Gastrocnemius medialis (tissue), 4 donors: ENCODE measurements around the gene MTMR11. TPM values are rescaled to one million over a fixed set of nuclear protein-coding genes. Genes with fewer than 3 reads are reported as not detected.
A peak's percentile ranks its signal among the peaks of the same experiment; 100 is the strongest.

Experiments
- ATAC-seq, 2 donors: fragments of 150-250 bp; one replicate each; pipeline ENCODE4 v1.9.1; 2016
- DNase-seq, 2 donors: peaks; one replicate each; pipeline ENCODE4 v3.0.0-alpha.2; 2019
- H3K27ac ChIP-seq, 4 donors: fragments of 200-600 bp; sonication (generic); 1 replicate in 1 of 4; 2 replicates in 3 of 4; pipeline ENCODE4 v1.5.1; 2016 to 2018; ENCODE audit warnings: mild to moderate bottlenecking in 2 of 4, moderate library complexity in 1 of 4
- H3K27me3 ChIP-seq, 3 donors: fragments of 200-600 bp; sonication (generic) in 2 of 3; 1 replicate in 1 of 3; 2 replicates in 2 of 3; pipeline versions ENCODE4 v1.5.1 to v1.6.0; 2016 to 2019; ENCODE audit warnings: mild to moderate bottlenecking in 1 of 3, moderate library complexity in 1 of 3
- H3K36me3 ChIP-seq, 2 donors: fragments of 200-600 bp; sonication (generic) in 1 of 2; one replicate each; pipeline ENCODE4 v1.5.1; 2017 to 2018
- H3K4me1 ChIP-seq, 2 donors: fragments of 200-600 bp; sonication (generic) in 1 of 2; one replicate each; pipeline ENCODE4 v1.5.1; 2016 to 2017; ENCODE audit warnings: mild to moderate bottlenecking in 2 of 2
- H3K4me3 ChIP-seq, 4 donors: fragments of 200-600 bp; sonication (generic) in 3 of 4; 1 replicate in 1 of 4; 2 replicates in 3 of 4; pipeline ENCODE4 v1.5.1; 2016 to 2019; ENCODE audit warnings: mild to moderate bottlenecking in 2 of 4
- H3K9me3 ChIP-seq, 3 donors: fragments of 200-600 bp; sonication (generic) in 2 of 3; 1 replicate in 1 of 3; 2 replicates in 2 of 3; pipeline ENCODE4 v1.5.1; 2016 to 2019
- POLR2A ChIP-seq, 2 donors: fragments of 450-650 bp; IDR thresholded peaks; one replicate each; pipeline ENCODE4 v1.6.1; 2017; ENCODE audit warnings: antibody characterized with exemption in 2 of 2, mild to moderate bottlenecking in 2 of 2, moderate library complexity in 2 of 2
- in situ Hi-C, 4 donors: fragments of 200-750 bp; cut with MboI; loops; one replicate each; pipeline versions ENCODE4 v1.15.0 to v1.8.0; 2017; ENCODE audit warnings: low sequenced_read_pairs in 4 of 4
- intact Hi-C: fragments of 100-400 bp; cut with DNase I; formaldehyde crosslinking; loops from one replicate; pipeline ENCODE4 v1.15.1; 2023; ENCODE audit warnings: low total_unique reads
- total RNA-seq, 4 donors: library from RNA; depleted of rRNA; stranded (reverse); fragments of >200 nt; gene quantifications; one replicate each; pipeline versions ENCODE4 v1.1.0 to v1.2.3, GENCODE V29; 2016
- TF ChIP-seq, protein P1 (sequence below), 5 experiments: fragments of 450-650 bp in 3 of 5; fragments of 200-600 bp in 2 of 5; sonication (generic) in 2 of 5; IDR thresholded peaks in 4 of 5; conservative IDR thresholded peaks in 1 of 5; 1 replicate in 4 of 5; 2 replicates in 1 of 5; pipeline ENCODE4 v1.5.1; 2016 to 2019; ENCODE audit warnings: antibody characterized with exemption in 5 of 5, mild to moderate bottlenecking in 3 of 5, moderate library complexity in 3 of 5

Gene MTMR11
- total RNA-seq, 4 donors from 2014 or later, result 1.2 to 4.6 (median 3.5) TPM

DNA sequence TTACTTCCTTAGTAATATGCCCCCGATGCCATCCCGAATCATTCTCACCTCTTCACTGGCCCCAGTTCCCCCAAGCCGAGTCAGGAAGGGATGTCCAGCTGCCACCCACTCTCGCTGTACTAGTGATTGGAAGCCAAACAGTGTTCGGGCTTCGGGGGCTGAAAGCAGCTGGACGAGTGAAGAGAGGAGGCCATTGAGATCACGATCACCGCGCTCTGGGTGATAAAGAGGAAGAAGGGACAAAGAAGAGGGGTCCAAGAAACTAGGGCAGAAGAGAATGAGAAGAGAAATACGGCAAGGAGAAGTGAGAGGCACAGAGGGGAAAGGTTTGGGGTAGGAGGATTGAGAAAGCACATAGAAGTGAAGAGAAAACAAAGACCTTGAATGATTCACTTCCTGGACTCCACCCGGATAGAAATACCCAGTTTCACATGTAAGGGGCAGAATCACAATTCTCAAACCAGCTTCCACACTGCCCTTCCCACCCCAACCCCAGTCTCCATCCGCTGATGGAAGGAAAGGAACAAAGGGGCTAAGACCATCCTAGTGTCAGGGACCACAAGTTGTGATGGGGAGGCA is 5.4 kb downstream of the MTMR11 start:
- in situ Hi-C loops (no loop called here), intact Hi-C loops (no loop called here)
- Histone ChIP-seq H3K36me3 (peaks cover 0 to 7% of the 10 kb centered on the region in 2 donors), H3K4me1 (peaks cover 16 to 26% of the 10 kb centered on the region in 2 donors), H3K27ac (no peak overlapping the region), H3K27me3 (no peaks in the 10 kb centered on the region), H3K4me3 (no peak overlapping the region), H3K9me3 (no peaks in the 10 kb centered on the region)
- no peak for DNase-seq
- TF ChIP-seq, protein P1, sequence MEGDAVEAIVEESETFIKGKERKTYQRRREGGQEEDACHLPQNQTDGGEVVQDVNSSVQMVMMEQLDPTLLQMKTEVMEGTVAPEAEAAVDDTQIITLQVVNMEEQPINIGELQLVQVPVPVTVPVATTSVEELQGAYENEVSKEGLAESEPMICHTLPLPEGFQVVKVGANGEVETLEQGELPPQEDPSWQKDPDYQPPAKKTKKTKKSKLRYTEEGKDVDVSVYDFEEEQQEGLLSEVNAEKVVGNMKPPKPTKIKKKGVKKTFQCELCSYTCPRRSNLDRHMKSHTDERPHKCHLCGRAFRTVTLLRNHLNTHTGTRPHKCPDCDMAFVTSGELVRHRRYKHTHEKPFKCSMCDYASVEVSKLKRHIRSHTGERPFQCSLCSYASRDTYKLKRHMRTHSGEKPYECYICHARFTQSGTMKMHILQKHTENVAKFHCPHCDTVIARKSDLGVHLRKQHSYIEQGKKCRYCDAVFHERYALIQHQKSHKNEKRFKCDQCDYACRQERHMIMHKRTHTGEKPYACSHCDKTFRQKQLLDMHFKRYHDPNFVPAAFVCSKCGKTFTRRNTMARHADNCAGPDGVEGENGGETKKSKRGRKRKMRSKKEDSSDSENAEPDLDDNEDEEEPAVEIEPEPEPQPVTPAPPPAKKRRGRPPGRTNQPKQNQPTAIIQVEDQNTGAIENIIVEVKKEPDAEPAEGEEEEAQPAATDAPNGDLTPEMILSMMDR (IDR thresholded peaks at IDR 0.05 in 4 of 5, conservative IDR thresholded peaks at IDR 0.05 in 1 of 5), result no peak
- ATAC-seq, result no peak

DNA sequence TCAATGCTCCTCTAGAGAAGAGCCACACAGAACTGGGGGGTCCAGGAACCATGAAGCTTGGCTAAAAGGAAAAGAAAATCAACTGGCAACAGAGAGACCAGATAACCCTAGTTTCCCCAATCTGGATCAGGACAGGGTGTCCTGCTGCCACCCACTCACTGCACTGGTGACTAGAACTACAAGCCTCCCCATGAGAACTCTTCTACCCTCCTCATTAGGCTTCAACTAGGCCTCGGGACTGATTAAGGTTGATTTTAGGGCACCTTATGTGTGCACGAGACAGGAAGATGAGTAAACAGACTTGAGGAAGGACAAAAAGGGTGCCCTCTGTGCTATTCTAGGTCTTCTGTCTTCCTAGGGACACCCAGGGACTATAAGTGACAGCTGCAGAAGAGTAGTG is 6.8 kb downstream of the MTMR11 start:
- ATAC-seq, result no peak
- DNase-seq, result no peak
- no peaks in the 10 kb centered on the region for H3K9me3 ChIP-seq
- TF ChIP-seq POLR2A (IDR thresholded peaks at IDR 0.05), result no peak
- TF ChIP-seq, protein P1 (IDR thresholded peaks at IDR 0.05 in 4 of 5, conservative IDR thresholded peaks at IDR 0.05 in 1 of 5), result no peak
- peaks cover 0 to 22% of the 10 kb centered on the region in 2 donors for H3K36me3 ChIP-seq
- intact Hi-C loops (no loop called here), in situ Hi-C loops (no loop called here)
- H3K27ac ChIP-seq, result no peak overlapping the region
- H3K4me1 ChIP-seq, result peaks cover 30 to 41% of the 10 kb centered on the region in 2 donors
- no peak overlapping the region for H3K4me3 ChIP-seq
- H3K27me3 ChIP-seq, result no peaks in the 10 kb centered on the region

DNA sequence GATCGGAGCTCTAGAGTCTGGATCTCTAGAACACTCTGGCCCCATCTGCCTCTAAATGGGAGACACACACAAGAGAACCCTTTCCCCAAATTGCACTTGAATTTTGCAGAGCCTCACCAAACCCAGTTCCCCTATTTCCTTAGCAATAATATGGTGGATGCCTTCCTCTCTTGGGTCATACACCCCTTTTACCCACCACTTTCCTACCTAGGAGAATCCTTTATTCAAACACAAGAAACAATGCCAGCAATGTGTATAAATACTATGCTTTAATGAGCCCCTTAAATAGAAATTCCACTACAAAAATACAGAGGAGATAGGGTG is 8.3 kb downstream of the MTMR11 start:
- in situ Hi-C loops, result no loop called here
- H3K4me1 ChIP-seq, result peaks cover 29 to 33% of the 10 kb centered on the region in 2 donors
- H3K36me3 ChIP-seq, result peaks cover 0 to 37% of the 10 kb centered on the region in 2 donors
- ATAC-seq (no peak), DNase-seq (no peak)
- H3K27me3 ChIP-seq, result no peaks in the 10 kb centered on the region
- peak overlapping the region; percentile 92 to 98 (median 94) for H3K27ac ChIP-seq
- H3K4me3 ChIP-seq, result peak overlapping the region; percentile 73 to 98 (median 92)
- intact Hi-C loops, result no loop called here
- no peak for TF ChIP-seq POLR2A (IDR thresholded peaks at IDR 0.05)
- TF ChIP-seq, protein P1 (IDR thresholded peaks at IDR 0.05 in 4 of 5, conservative IDR thresholded peaks at IDR 0.05 in 1 of 5), result no peak
- H3K9me3 ChIP-seq, result no peaks in the 10 kb centered on the region

DNA sequence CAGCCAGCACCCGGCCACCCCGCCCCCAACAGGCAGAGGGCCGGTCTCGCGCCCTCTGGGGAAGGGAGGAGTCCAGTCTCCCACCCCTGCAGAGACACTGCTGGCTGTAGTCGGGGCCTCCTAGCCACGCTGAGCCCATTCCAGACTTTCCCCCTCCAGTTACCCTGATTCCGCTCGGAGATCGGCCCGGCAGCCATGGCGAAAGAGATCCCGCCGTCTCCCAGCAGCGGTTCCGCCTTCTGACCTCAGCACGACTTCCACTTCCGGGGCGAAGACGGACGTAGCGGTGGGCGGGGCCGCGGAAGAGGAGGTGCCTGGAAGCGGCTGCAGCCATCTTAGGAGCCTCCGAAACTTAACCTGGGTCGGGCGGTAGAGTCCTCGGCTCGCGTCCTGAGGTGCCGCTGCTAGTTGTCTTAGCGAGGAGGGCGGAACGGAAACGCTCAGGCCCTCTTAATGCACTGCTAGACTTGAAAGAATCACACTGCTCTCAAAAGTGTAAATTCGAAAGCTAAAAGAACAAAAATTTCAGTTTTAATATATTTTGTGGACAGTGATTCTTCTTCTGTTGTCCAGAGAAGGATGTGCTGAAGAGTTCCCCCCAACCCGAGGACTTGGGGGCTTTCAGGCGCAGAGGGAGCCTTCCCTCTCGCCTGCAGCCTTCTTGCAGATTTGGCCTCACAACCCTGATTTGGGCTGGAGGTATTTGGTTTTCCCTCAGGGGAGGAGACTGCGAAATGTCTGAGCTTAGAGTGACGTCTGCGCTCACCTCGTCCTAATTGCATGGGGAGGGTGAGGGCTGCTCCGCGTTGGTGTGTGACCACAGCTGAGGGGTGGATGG is 8.9 kb downstream of the MTMR11 start, which contains the start of gene SF3B4:
Gene SF3B4 (minus strand): TSS at position 241 of the 838 bp plus-strand sequence. CDS start 44 bp downstream, at position 197.
- Histone ChIP-seq H3K36me3 (peaks cover 0 to 42% of the 10 kb centered on the region in 2 donors), H3K27ac (peak within 1 kb of the TSS; percentile 92 to 98 (median 94)), H3K4me1 (peaks cover 29 to 33% of the 10 kb centered on the region in 2 donors), H3K27me3 (no peaks in the 10 kb centered on the region), H3K4me3 (peak within 1 kb of the TSS; percentile 73 to 98 (median 92)), H3K9me3 (no peaks in the 10 kb centered on the region)
- intact Hi-C loops (loop anchor here (1.0 kb wide), 2 partner anchors 28 to 39 kb away; partner anchors contain the start of gene BOLA1), in situ Hi-C loops (no loop called here)
- peak; percentile 81 to 89 for TF ChIP-seq POLR2A (IDR thresholded peaks at IDR 0.05)
- TF ChIP-seq, protein P1 (IDR thresholded peaks at IDR 0.05 in 4 of 5, conservative IDR thresholded peaks at IDR 0.05 in 1 of 5), result peak in 3 of 5 experiments; percentile 15 to 39 (median 31)
- ATAC-seq (peak; percentile 98 to 99), DNase-seq (peak; percentile 95)
